ENCODE measurements around the gene RALA.

GRCh38 chr7:39666562-39666961 is 43.2 kb downstream of the RALA start:
- TF ChIP-seq POLR2A (IDR thresholded peaks at IDR 0.05; ENCODE audit: low read depth, low read length), result no peak
- no peak for TF ChIP-seq POLR2AphosphoS5 (IDR thresholded peaks at IDR 0.05; ENCODE audit: low read depth, low read length)
